ENCODE data around the gene ABRACL. TPM values are rescaled to one million over a fixed set of nuclear protein-coding genes. Genes with fewer than 3 reads are reported as not detected.

ABRACL gene
- total and polyA plus RNA-seq, 2 experiments from 2014 or later: 134 to 516 TPM

DNA sequence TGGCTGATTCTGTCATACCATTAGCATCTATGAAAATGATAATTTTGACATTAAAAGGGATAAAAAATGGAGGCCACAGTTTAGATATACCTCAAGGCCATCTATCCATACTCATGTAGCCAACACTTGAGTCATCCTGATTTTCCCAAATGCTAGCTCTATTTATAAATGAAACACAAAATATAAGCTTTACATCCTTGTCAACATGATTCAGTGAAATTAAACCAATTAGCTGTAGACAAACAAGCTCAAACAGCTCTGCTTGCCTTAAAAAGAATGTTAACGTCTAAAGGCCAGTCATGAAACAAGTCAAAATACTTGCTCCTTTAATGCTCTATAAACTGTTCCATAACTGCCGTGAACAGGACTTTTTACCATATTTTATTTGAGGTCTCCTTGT is 40.3 kb downstream of the ABRACL start:
- Mint-ChIP-seq H3K4me3 (no peak overlapping the region), H3K36me3 (ENCODE audit: low read depth) (peaks cover 4% of the 10 kb centered on the region; the same call in 2 of the 3 replicates), H3K9me3 (peaks cover 4% of the 10 kb centered on the region), H3K27ac (no peak overlapping the region), H3K4me1 (peaks cover 5% of the 10 kb centered on the region; the same call in 2 of the 3 replicates), H3K27me3 (ENCODE audit: insufficient read depth, low read depth, poor library complexity) (peaks cover 1% of the 10 kb centered on the region)
- ATAC-seq (no peak), DNase-seq (ENCODE audit: low spot score) (no peak)
- no peaks in the 10 kb centered on the region for H3K4me1 ChIP-seq (ENCODE audit: insufficient read depth)
- no peaks in the 10 kb centered on the region for H3K79me2 ChIP-seq (replicated peaks; ENCODE audit: insufficient read depth)
- H2AFZ ChIP-seq: no peak overlapping the region
- no peaks in the 10 kb centered on the region for H3F3A ChIP-seq (replicated peaks; ENCODE audit: low read depth)
- no peaks in the 10 kb centered on the region for H3K9me2 ChIP-seq (ENCODE audit: insufficient read depth)
- H3K27ac ChIP-seq (ENCODE audit: low read depth): no peak overlapping the region
- no peaks in the 10 kb centered on the region for H3K27me3 ChIP-seq (ENCODE audit: insufficient read depth)
- H4K20me1 ChIP-seq (replicated peaks; ENCODE audit: insufficient read depth): no peaks in the 10 kb centered on the region; the same call in 1 of the 2 replicates
- H3K36me3 ChIP-seq (ENCODE audit: insufficient read depth): no peaks in the 10 kb centered on the region
- TF ChIP-seq, protein P1, sequence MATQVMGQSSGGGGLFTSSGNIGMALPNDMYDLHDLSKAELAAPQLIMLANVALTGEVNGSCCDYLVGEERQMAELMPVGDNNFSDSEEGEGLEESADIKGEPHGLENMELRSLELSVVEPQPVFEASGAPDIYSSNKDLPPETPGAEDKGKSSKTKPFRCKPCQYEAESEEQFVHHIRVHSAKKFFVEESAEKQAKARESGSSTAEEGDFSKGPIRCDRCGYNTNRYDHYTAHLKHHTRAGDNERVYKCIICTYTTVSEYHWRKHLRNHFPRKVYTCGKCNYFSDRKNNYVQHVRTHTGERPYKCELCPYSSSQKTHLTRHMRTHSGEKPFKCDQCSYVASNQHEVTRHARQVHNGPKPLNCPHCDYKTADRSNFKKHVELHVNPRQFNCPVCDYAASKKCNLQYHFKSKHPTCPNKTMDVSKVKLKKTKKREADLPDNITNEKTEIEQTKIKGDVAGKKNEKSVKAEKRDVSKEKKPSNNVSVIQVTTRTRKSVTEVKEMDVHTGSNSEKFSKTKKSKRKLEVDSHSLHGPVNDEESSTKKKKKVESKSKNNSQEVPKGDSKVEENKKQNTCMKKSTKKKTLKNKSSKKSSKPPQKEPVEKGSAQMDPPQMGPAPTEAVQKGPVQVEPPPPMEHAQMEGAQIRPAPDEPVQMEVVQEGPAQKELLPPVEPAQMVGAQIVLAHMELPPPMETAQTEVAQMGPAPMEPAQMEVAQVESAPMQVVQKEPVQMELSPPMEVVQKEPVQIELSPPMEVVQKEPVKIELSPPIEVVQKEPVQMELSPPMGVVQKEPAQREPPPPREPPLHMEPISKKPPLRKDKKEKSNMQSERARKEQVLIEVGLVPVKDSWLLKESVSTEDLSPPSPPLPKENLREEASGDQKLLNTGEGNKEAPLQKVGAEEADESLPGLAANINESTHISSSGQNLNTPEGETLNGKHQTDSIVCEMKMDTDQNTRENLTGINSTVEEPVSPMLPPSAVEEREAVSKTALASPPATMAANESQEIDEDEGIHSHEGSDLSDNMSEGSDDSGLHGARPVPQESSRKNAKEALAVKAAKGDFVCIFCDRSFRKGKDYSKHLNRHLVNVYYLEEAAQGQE (IDR thresholded peaks at IDR 0.05; ENCODE audit: unreplicated experiment): no peak
- H3K4me2 ChIP-seq: no peak overlapping the region
- no peak overlapping the region for H3K4me3 ChIP-seq

DNA sequence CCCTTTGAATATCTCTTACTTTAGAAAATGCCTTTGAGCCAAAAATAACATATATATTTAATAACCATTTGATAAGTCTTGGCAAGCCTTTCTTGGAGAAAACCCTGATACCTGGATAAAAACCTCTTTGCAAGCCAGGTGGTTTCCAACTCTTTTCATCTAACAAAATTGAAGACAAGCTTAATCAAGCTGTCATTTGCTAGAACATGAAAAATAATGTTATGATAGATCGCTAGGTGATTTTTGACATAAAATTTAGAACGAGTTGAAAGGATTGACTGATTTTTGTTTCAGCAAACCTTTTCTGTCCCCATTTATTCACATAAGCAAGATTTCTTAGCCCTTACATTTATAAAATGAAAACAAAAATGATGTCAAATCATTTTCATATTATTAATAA is 44.6 kb downstream of the ABRACL start:
- H3K9me3 Mint-ChIP-seq: peaks cover 8% of the 10 kb centered on the region
- H3K4me1 Mint-ChIP-seq: no peaks in the 10 kb centered on the region

More for the DNA sequence above, 44.6 kb downstream of the ABRACL start:
- H4K20me1 ChIP-seq (replicated peaks; ENCODE audit: insufficient read depth): no peaks in the 10 kb centered on the region
- DNase-seq (ENCODE audit: low spot score): no peak
- H3F3A ChIP-seq (replicated peaks; ENCODE audit: low read depth): no peaks in the 10 kb centered on the region
- Mint-ChIP-seq H3K36me3 (ENCODE audit: low read depth) (peaks cover 8% of the 10 kb centered on the region), H3K27me3 (ENCODE audit: insufficient read depth, low read depth, poor library complexity) (peaks cover 3% of the 10 kb centered on the region), H3K27ac (no peak overlapping the region), H3K4me3 (no peak overlapping the region)
- no peaks in the 10 kb centered on the region for H3K79me2 ChIP-seq (replicated peaks; ENCODE audit: insufficient read depth)
- H3K9me2 ChIP-seq (ENCODE audit: insufficient read depth): no peaks in the 10 kb centered on the region
- H2AFZ ChIP-seq: no peak overlapping the region
- no peak overlapping the region for H3K4me2 ChIP-seq
- ATAC-seq: no peak
- H3K27ac ChIP-seq (ENCODE audit: low read depth): no peak overlapping the region
- H3K4me3 ChIP-seq: no peak overlapping the region
- no peaks in the 10 kb centered on the region for H3K27me3 ChIP-seq (ENCODE audit: insufficient read depth)
- no peaks in the 10 kb centered on the region for H3K4me1 ChIP-seq (ENCODE audit: insufficient read depth)
- TF ChIP-seq NANOG (IDR thresholded peaks at IDR 0.05; ENCODE audit: borderline replicate concordance) (no peak), CREB1 (CRISPR knock-in tag; IDR thresholded peaks at IDR 0.05; ENCODE audit: low read depth) (no peak), EZH2 (IDR thresholded peaks at IDR 0.05; ENCODE audit: low read depth, unreplicated experiment) (no peak), ZNF114 (CRISPR knock-in tag; IDR thresholded peaks at IDR 0.05) (no peak)
- TF ChIP-seq, protein P1 (IDR thresholded peaks at IDR 0.05; ENCODE audit: unreplicated experiment): no peak
- TF ChIP-seq, protein P2, sequence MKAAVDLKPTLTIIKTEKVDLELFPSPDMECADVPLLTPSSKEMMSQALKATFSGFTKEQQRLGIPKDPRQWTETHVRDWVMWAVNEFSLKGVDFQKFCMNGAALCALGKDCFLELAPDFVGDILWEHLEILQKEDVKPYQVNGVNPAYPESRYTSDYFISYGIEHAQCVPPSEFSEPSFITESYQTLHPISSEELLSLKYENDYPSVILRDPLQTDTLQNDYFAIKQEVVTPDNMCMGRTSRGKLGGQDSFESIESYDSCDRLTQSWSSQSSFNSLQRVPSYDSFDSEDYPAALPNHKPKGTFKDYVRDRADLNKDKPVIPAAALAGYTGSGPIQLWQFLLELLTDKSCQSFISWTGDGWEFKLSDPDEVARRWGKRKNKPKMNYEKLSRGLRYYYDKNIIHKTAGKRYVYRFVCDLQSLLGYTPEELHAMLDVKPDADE (IDR thresholded peaks at IDR 0.05): no peak
- H3K36me3 ChIP-seq (ENCODE audit: insufficient read depth): no peaks in the 10 kb centered on the region

Data from GM23338 (cell line).